HL-60/S4 treated with phorbol 12-myristate 13-acetate at 8.2 ng/mL for 4 days and 3 days (cell line): ENCODE measurements around the gene RFTN1.

ENCODE experiments used
- in situ Hi-C: fragments of 300-500 bp; cut with MboI; formaldehyde crosslinking; loops from 2 replicates; pipeline ENCODE4 v1.15.0; 2022; ENCODE audit warnings: low sequenced_read_pairs

RFTN1 gene

GRCh38 chr3:16412192-16412800 is 101.2 kb downstream of the RFTN1 start:
- in situ Hi-C loops, result no loop called here

DNA sequence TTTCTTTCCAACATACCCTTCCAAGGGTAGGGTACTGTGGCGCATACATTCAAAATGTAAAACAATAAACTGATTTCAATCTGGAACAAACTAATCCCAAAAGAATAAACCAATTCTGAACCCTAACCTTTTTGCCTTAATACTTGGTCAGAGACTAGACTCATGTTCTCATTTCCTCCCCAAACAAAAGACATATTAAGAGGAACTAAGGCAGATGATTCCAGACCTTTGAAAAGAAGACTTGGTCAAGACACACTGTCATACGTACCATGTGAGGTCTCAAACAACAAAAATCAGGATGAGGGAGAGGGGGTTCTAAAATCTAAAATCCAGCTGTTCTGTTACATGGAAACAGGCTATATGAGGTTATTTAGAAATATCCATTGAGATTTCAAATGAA is 102.1 kb downstream of the RFTN1 start:
- in situ Hi-C loops, result no loop called here

DNA sequence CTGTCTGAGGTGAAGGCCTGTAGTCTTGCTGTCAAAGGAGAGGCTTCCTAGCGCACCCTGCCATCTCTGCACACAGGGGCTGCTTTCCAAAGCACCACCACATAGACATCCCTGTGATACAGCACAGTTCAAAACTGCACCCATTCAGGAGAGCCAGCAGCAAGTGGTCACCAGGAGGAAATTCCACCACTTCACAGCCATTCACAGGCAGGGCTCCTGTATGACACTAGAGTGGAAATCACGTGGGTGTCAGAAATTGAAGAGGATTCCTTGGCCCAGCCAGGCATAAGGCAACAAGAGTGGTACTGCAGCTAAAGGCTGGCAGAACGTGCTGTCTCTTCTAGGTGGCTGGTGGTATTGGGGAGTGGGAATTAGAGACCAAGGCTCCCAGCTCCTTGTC is 102.8 kb downstream of the RFTN1 start:
- in situ Hi-C loops, result no loop called here

DNA sequence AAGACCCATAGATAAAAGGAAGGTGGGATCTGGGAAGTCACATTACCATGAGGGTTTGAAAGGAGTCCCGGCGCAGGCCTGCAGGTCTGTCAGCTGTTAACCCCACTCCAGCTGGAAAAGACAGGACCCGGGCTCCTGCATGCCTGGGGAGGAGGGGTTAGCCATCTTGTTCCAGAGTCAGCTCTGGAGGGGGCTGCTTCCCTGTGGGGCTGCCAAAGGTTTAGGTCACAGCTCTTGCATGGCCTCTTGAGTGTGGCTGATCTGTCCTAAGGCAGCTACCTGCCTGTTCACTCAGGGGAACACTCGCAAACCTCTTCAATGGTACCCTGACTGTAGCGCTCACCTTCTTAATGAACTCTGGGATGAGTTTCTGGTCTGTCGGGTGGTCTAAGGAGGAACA is 104.5 kb downstream of the RFTN1 start:
- in situ Hi-C loops, result no loop called here

- in situ Hi-C loops, result no loop called here
Observed at GRCh38 chr3:16407366-16407765, 106.1 kb downstream of the RFTN1 start.

DNA sequence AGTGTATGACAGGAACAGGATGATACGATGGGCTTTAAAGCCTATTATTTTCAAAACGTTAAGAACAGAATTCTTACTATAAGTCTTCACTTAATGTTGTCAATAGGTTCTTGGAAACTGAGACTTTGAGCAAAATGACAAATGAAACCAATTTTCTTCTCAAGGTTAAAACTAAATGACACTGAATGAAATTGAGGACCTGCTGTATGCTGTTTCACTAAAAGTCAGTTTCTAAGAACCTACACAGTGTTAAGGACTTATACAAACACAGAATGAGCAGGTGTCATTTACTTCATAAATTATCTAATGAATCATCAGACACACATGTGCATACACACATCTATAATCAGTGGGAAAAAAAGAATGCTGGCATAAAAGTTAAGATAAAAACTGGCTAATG is 106.9 kb downstream of the RFTN1 start:
- in situ Hi-C loops, result no loop called here

- in situ Hi-C loops, result no loop called here
Observed at GRCh38 chr3:16406166-16406565, 107.3 kb downstream of the RFTN1 start.

DNA sequence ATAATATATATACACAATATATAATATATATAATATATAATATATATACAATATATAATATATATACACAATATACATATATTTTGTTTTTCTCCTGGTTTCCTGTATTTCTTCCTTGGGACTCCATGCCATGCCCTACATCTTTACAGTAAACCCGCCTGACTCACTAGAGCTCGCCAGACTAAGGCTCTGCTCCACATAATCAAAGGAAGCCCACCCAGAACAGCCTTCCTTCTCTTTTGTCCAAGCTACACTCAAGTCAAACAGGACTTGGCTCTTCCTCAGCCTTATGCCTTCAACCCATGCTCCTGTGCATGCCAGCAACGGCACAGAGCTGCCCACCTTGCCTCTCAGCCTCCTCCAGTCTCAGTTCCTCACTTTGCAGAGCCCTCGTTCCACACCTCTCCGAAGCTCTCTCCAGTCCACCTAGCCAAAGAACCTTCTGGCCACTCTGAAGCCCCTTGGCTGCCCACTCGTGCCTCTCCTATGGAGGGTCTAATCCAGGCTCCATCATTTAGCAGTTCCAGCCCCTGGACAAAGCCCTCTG is 109.1 kb downstream of the RFTN1 start:
- in situ Hi-C loops, result no loop called here

- in situ Hi-C loops, result no loop called here
Observed at GRCh38 chr3:16402451-16402850, 111.0 kb downstream of the RFTN1 start.

DNA sequence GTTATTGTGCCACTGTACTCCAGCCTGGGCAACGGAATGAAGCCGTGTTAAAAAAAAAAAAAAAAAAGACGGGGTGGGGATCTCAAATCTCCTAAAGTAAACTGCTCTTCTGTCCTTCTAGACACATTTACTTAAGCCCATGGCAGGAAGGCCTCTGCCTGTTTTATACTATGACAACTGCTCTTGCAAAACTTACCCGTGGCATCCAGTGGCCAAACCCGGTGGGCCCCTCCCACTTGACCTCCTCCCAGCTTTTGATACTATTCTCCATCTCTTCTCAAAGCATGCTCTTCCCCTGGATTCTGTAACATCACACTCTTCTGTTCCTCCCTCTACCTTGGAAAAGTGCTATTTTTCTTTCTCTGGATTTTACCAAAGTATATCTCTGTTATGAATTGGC is 112.2 kb downstream of the RFTN1 start:
- in situ Hi-C loops, result no loop called here

DNA sequence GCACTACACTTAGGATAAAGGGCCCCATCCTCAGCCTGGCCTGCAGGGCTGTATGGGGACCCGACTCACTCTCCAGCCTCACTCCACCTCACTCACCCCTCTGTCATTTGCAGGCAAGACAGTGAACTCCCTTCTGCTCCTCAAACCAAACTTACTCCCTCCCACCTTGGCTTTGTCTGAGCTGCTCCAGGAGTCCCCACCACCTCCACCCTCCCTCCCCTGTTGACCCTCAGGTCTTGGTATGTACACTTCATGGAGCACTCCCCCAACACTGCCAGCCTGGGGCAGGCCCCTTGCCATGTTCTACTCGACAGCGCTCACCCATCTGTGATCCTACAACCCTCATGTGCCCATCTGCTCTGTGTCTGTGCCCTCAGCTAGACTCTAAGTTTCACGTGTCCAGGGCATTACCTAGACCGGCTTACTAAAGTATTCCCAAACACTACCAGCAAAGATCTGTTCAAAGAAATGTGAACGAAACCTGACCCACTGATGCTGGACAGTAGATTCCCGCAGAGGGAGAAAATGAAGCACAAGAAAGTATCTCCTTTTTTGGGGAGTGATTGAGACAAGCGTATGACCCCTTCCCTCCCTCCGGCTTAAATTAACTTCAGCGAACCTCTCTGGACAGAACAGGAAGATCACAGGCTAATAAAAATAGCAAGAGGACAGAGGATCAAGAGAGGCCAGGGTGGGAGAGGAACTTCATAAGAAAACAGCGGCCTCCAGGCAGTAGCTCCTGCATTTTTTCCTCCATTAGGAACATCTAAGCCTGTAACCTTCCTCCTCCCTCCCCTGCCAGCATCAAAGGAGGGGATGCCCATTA is 113.2 kb downstream of the RFTN1 start:
- in situ Hi-C loops, result no loop called here

DNA sequence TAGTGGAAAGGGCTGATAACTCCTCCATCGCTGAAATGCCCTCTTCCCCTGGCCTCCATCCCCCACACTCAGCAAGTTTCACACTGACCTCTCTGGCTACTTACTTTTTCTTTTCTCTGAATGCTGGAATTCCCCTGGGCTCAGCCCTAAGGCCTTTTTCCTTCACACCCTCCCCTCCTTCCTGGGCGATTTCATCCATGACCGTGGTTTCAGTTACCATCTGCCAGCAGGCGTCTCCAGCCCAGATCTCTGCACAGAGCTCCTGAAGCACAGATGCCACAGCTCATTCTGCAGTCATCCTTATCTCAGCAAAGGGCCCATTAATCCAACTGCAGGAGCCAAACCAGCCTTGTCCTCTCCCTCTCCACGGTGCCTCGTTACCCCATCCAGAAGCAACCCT is 114.0 kb downstream of the RFTN1 start:
- in situ Hi-C loops, result no loop called here

DNA sequence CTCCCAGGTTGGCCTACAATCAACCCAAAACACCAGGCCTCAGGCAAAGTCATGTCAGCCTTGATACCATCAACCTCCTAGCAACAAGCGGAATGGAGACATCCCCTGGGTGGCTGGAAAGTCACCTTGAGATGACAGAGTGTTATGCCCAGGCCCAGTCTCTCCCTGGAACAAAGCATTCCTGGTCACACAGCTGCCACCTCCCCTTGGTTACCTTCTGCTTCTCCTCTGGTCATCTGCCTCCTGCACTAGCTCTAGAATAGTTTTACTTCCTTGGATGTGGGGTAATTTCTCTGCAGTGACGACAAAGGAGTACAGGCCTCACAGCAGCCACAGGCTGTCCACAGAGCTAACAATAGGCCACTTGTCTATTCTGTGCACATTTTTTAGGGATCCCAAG is 114.9 kb downstream of the RFTN1 start:
- in situ Hi-C loops, result no loop called here

DNA sequence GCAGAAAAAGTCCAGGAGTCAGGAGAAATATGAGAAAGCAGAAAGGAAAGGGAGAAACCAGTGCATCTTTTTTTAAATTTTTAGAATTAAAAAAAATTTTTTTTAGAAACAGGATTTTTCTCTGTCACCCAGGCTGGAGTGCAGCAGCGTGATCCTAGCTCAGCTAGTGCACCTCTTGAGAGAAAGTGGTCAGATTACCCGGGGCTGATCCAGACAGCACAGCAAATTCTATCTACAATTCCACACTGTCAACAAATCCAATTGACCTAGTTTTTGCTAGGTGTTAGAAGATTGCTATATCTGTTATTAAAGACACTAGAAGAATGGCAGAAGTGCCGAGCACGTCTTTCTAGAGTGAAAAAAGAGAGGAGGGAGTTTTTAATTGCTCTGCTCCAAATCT is 117.3 kb downstream of the RFTN1 start:
- in situ Hi-C loops, result no loop called here

DNA sequence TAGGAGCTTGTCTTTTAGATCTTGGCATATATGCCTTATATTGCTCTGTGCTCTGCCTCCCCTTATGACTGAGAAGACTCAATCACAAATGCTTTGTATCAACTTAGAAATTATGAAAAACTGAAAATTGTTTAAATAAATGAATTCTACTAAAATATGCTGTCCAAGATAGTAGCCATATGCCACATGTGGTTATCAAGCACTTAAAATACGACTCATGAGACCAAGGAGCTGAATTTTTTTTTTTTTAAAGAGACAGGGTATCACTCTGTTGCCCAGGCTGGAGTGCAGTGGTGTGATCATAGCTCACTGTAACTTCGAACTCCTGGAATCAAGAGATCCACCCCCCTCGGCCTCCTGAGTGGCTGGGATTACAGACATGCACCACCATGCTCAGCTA is 118.3 kb downstream of the RFTN1 start:
- in situ Hi-C loops, result no loop called here

DNA sequence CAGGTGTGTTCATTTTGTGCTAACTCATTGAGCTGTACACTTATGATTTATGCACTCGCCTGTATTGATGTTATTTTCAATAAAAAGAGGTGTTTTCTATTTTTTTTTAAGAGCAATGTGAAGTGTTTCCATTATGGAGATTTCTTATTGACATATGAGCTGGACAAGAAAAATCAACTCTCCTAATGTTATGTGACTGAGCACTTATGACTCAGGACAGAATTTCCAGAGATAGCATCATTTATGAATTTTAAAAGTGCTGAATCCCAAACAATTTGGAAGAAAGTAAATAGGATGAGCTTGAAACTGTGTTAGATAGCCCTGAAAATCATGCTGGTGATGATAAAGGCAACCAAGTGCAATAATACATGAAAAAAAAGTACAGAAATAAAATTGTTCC is 118.9 kb downstream of the RFTN1 start:
- in situ Hi-C loops, result no loop called here

- in situ Hi-C loops, result no loop called here
Observed at GRCh38 chr3:16392717-16393116, 120.8 kb downstream of the RFTN1 start.

DNA sequence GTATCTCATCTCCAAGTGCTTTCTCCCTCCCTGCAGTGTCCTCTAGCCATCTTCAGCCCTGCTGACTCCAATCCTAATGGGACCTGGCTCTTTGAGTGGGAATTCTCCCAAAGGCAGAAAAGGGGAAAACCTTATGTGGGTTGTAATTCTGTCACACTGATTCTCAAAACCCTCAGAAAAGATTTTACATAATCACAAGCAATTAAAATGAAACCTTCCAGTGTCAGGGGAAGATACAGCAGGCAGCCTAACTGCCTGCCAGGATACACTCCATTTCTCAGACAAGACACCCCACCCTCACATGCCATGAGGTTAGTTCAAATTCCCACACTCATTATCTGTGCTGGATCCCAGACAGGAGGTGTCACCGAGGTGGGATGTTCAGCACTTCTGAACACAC is 121.4 kb downstream of the RFTN1 start:
- in situ Hi-C loops, result no loop called here

- in situ Hi-C loops, result no loop called here
Observed at GRCh38 chr3:16390581-16390980, 122.9 kb downstream of the RFTN1 start.

DNA sequence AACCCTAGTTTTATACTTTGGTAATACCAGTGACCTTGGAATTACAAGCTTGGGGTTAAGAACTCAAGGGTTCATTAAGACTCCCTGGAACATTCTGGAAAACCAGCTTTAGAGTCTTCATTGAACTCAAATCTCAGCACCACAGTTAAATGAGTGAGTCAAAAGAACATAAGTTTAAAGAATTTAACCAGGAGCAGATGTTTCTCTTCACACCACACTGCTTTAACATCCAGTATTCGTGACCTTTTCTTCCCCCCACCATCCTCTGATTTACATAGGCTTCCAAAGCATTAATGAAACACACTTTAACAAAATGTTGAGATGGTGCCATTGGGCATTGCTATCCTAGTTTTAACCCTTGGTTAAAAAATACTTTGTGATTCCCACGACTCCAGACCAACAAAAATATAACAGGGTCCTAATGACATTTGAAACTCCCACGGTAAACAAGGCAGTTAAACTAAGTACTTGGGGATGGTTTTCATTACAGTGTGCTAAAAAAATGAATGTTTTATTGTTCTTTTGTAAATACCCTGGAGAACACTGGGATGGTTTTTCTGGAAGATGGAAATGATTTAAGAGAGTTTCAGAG is 124.6 kb downstream of the RFTN1 start:
- in situ Hi-C loops, result no loop called here

GRCh38 chr3:16386561-16386960 is 126.9 kb downstream of the RFTN1 start:
- in situ Hi-C loops, result no loop called here

DNA sequence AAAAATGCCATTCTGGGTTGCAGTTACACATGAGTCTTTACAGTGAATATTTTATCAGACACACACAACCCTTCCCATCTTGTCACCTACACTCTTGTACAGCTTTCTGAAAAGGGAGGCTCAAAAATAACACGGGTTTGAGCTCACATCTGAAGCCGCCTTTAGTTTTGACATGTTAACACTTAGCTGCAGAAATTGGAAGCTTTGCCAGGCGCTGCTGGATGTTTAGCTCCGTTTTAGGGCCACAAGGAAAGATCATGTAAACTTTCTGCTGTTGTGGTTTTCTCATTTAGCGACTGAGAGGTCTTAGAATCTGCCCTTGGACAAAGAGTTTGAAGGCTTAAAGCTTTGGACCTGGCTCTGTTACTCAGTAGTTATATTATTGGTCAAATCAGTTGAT is 128.3 kb downstream of the RFTN1 start:
- in situ Hi-C loops, result no loop called here
